ENCODE measurements around the gene ACBD6.

Gene ACBD6

DNA sequence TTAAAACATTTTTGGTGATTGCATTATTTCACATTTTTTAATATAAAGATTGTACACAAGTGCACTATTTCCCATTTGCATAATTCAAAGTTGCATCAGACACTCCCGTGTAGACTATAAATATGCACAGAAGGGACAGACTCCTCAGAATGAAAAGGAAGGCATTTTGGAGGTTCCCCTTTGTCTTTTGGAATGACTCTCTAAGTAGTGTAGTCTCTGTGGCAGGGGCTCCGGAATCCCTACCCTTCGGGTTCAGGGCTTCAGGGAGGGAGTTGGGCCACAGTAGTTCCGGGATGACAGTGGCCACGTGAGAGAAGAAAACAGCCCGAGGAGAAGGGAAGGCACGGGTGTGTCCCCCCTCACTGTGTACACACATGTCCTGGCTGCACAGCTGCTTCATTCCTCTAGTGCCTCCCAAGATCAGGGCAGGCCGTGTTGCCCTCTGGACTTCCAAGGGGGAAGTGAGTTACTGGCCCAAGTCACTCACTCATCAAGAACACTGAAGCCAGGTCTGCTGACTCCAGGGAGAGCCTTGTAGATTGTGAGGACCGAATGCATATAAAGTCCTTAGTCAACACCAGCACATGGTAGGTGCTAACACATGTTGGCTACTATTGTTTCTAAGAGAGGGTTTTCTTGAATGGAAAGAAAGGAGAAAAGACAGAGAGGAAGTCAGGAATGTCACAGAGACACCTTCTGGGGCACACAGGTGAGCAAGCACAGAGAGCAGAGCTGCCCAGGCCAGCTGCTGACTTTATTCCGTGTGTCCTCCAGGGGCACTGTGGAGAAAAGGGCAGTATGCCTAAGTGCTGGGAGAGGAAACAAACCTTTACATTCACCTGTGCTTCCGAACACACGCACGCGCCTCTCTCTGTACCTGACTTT, 232.5 kb downstream of the ACBD6 start:
- Histone ChIP-seq H3K4me3 (ENCODE audit: low read depth, low read length) (no peak overlapping the region), H3K9ac (ENCODE audit: low read depth, low read length) (no peak overlapping the region), H3K9me3 (ENCODE audit: control insufficient read depth, insufficient read depth, low read length) (no peaks in the 10 kb centered on the region), H3K36me3 (ENCODE audit: control insufficient read depth, insufficient read depth, low read length) (peaks cover 18% of the 10 kb centered on the region), H3K4me1 (ENCODE audit: control insufficient read depth, insufficient read depth, low read length) (peaks cover 31% of the 10 kb centered on the region), H3K27me3 (ENCODE audit: control insufficient read depth, insufficient read depth, low read length) (no peaks in the 10 kb centered on the region)

DNA sequence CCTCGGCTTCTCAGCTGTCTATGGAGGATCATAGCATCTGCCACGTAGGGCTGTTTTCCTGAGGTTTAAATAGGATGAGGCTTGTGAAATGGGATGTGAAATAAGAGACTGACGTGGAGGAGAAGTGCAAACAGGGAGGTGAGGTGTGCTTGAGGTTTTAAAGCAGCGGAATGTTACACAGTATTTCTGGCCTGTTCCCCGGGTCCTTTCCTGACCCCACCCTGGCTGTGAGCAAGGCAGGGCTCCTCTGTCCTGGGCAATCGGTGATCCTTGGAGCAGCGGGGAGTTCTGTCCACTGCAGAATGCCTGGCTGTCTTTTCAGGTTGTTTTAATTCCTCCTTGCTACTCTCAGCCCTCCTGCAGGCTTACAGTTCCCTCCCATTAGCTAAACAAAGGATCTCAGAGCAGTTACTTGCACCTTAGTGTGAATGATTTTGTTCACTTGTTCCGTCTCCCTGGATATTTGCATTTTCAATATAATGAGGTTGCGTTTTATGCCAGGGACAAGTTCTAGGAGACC, 233.8 kb downstream of the ACBD6 start:
- Histone ChIP-seq H3K4me1 (ENCODE audit: control insufficient read depth, insufficient read depth, low read length) (peaks cover 31% of the 10 kb centered on the region), H3K9me3 (ENCODE audit: control insufficient read depth, insufficient read depth, low read length) (no peaks in the 10 kb centered on the region), H3K4me3 (ENCODE audit: low read depth, low read length) (no peak overlapping the region), H3K36me3 (ENCODE audit: control insufficient read depth, insufficient read depth, low read length) (peaks cover 7% of the 10 kb centered on the region), H3K9ac (ENCODE audit: low read depth, low read length) (no peak overlapping the region), H3K27me3 (ENCODE audit: control insufficient read depth, insufficient read depth, low read length) (no peaks in the 10 kb centered on the region)

DNA sequence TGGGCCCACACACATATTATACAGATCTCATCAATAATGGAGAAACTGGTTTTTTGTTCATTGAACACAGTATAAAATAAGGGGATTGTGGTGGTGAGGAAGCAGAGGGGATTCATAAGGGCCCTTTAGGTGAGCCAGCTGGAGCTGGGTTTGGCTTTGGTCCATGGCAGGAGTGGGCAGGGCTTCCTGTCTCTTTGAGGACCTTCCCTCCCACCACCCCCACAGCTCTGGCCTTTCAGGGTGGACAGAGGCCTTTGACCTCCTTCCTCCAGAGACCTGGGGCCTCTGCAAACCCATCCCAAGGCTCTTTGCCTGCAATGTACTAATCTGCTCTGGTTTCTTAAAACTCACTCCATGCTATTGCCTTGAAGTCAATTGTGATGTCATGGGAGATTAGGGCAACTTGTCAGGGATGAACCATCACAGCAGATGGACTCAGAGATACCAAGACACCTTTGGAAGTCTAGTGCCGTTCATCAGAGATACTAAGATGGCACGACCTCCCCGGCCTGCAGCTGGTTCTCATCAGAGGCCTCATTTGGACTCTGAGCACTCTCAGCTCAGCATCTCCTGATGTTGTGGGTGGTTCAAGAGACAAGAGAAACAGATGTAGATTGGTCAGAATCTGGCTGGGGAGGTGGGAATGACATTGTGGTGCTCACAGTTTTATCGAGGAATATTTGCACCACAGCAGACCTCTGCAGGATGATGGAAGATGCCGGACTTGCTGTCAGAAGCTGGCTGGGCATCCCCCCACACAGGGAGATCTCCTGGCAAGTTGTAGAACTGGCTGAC, 234.4 kb downstream of the ACBD6 start:
- Histone ChIP-seq H3K4me3 (ENCODE audit: low read depth, low read length) (no peak overlapping the region), H3K36me3 (ENCODE audit: control insufficient read depth, insufficient read depth, low read length) (peaks cover 7% of the 10 kb centered on the region), H3K9me3 (ENCODE audit: control insufficient read depth, insufficient read depth, low read length) (no peaks in the 10 kb centered on the region), H3K27me3 (ENCODE audit: control insufficient read depth, insufficient read depth, low read length) (no peaks in the 10 kb centered on the region), H3K4me1 (ENCODE audit: control insufficient read depth, insufficient read depth, low read length) (peaks cover 31% of the 10 kb centered on the region), H3K9ac (ENCODE audit: low read depth, low read length) (no peak overlapping the region)

DNA sequence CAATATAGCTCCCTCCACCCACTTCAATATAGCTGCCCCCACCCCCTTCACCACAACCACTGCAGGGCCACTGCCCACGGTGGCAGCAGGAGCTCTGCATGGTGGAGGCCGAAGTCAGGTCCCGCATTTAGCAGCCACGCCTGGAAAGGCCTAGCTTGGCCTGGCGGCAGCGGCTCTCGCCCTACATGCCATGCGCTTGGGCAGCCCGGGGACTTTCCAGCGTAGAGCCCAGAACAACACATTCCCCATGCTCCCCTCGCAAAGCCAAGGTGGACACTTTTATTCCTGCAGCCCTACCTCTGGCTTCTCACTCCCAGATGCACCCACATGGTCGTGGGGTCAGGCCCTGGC, 235.2 kb downstream of the ACBD6 start:
- H3K9ac ChIP-seq (ENCODE audit: low read depth, low read length), result no peak overlapping the region
- H3K4me1 ChIP-seq (ENCODE audit: control insufficient read depth, insufficient read depth, low read length), result peaks cover 31% of the 10 kb centered on the region
- H3K27me3 ChIP-seq (ENCODE audit: control insufficient read depth, insufficient read depth, low read length), result no peaks in the 10 kb centered on the region
- H3K4me3 ChIP-seq (ENCODE audit: low read depth, low read length), result no peak overlapping the region
- H3K36me3 ChIP-seq (ENCODE audit: control insufficient read depth, insufficient read depth, low read length), result peaks cover 4% of the 10 kb centered on the region
- no peaks in the 10 kb centered on the region for H3K9me3 ChIP-seq (ENCODE audit: control insufficient read depth, insufficient read depth, low read length)

DNA sequence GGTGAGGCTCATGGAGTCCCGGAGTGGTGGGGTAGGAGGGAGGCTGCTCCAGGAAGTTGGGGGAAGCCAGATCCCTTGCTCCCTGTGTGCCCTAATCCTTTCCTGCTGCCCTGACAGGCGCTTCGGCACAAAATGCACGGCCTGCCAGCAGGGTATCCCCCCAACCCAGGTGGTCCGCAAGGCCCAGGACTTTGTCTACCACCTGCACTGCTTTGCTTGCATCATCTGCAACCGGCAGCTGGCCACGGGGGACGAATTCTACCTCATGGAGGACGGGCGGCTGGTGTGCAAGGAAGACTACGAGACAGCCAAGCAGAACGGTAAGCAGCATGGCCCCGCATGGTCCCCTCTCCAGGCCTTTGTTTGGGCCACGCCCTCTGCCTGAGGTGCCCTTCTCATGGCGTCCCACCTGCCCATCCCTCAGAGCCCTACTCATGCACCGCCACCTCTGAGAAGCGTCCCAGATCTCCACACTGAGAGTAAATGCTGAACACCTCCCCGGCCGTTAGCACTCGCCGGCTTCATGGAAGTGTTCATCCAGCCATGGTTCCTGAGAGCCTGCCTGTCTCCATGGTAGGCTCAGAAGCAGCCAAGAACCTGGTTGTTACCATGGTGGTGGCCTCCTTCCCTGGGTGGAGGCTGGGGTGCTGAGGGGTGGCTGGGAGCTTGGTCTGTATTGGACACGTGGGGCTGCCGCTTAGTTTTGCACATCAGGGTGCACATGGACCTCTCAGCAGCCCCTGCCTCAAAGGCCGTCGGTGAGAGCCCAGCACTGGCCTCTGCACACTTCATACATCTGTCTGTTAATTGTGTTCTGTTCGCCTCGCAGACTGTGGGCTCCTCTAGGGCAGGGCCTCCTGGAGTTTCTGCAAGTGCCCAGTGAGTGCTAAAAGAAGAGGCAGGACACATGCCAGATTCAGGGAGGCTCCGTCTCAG, 235.8 kb downstream of the ACBD6 start:
- Histone ChIP-seq H3K9ac (ENCODE audit: low read depth, low read length) (no peak overlapping the region), H3K27me3 (ENCODE audit: control insufficient read depth, insufficient read depth, low read length) (no peaks in the 10 kb centered on the region), H3K4me1 (ENCODE audit: control insufficient read depth, insufficient read depth, low read length) (peaks cover 27% of the 10 kb centered on the region), H3K36me3 (ENCODE audit: control insufficient read depth, insufficient read depth, low read length) (no peaks in the 10 kb centered on the region), H3K9me3 (ENCODE audit: control insufficient read depth, insufficient read depth, low read length) (no peaks in the 10 kb centered on the region), H3K4me3 (ENCODE audit: low read depth, low read length) (no peak overlapping the region)

DNA sequence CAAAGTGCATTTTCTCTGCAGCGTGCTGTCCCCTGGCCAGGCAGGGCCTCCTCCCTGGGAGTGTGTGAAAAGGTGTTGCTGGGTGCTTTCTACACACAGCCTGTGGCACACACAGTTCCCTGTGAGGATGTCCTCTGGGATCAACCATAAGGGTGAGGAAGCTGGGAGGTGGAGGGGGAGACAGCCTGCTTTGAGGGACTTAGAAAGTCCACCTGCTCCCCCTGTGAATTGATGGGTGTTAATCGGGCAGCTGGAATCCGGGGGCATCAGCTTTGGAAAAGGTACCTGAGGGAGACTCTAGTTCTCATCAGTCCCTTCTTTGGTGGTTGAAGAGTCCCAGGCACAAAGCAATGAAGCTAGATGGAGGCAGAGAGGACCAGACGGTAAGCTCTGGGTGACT, 236.5 kb downstream of the ACBD6 start:
- H3K36me3 ChIP-seq (ENCODE audit: control insufficient read depth, insufficient read depth, low read length), result no peaks in the 10 kb centered on the region
- no peak overlapping the region for H3K9ac ChIP-seq (ENCODE audit: low read depth, low read length)
- peaks cover 22% of the 10 kb centered on the region for H3K4me1 ChIP-seq (ENCODE audit: control insufficient read depth, insufficient read depth, low read length)
- no peaks in the 10 kb centered on the region for H3K27me3 ChIP-seq (ENCODE audit: control insufficient read depth, insufficient read depth, low read length)
- H3K4me3 ChIP-seq (ENCODE audit: low read depth, low read length), result no peak overlapping the region
- H3K9me3 ChIP-seq (ENCODE audit: control insufficient read depth, insufficient read depth, low read length), result no peaks in the 10 kb centered on the region

DNA sequence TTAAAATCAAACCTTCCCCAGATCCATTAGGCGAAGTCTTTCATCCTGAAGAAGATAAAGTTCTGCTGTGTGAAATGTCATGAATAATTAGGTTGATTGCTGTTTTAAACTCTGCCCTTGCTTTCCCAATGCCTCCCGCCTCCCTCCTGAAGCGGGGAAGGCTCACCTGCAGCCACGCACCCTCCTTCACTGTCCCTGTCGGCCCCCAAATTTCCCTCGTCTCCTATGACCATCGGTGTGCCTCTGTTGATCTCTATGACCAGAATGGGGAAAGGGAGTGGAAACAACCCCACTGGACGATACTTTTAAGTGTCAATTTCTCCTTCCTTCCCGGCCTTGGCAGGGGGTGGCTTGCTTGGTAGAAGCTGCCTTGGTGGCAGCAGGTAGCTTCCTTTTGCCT, 237.2 kb downstream of the ACBD6 start:
- H3K36me3 ChIP-seq (ENCODE audit: control insufficient read depth, insufficient read depth, low read length), result no peaks in the 10 kb centered on the region
- H3K4me1 ChIP-seq (ENCODE audit: control insufficient read depth, insufficient read depth, low read length), result peaks cover 21% of the 10 kb centered on the region
- no peaks in the 10 kb centered on the region for H3K27me3 ChIP-seq (ENCODE audit: control insufficient read depth, insufficient read depth, low read length)
- no peak overlapping the region for H3K4me3 ChIP-seq (ENCODE audit: low read depth, low read length)
- no peak overlapping the region for H3K9ac ChIP-seq (ENCODE audit: low read depth, low read length)
- no peaks in the 10 kb centered on the region for H3K9me3 ChIP-seq (ENCODE audit: control insufficient read depth, insufficient read depth, low read length)

DNA sequence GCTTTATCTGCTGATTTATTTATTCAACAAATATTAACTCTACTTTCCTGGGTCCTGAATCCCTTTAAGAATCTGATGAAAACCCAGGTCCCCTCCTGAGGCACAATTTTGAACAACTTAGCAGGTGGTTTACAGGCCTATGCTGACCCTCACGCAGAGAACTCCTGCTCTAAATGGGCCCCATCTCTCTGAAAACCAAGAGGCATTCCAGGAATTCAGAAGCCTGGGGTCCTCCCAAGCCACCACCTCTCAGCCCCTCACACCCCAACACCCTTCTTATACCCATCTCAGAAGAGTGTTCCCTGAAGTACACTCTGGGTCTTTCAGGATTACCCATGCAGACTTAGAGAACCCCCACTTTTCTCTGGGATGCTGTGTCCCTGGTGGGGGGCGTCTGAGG, 237.8 kb downstream of the ACBD6 start:
- H3K36me3 ChIP-seq (ENCODE audit: control insufficient read depth, insufficient read depth, low read length), result no peaks in the 10 kb centered on the region
- no peak overlapping the region for H3K4me3 ChIP-seq (ENCODE audit: low read depth, low read length)
- H3K4me1 ChIP-seq (ENCODE audit: control insufficient read depth, insufficient read depth, low read length), result peaks cover 17% of the 10 kb centered on the region
- H3K9ac ChIP-seq (ENCODE audit: low read depth, low read length), result no peak overlapping the region
- H3K27me3 ChIP-seq (ENCODE audit: control insufficient read depth, insufficient read depth, low read length), result no peaks in the 10 kb centered on the region
- H3K9me3 ChIP-seq (ENCODE audit: control insufficient read depth, insufficient read depth, low read length), result no peaks in the 10 kb centered on the region

DNA sequence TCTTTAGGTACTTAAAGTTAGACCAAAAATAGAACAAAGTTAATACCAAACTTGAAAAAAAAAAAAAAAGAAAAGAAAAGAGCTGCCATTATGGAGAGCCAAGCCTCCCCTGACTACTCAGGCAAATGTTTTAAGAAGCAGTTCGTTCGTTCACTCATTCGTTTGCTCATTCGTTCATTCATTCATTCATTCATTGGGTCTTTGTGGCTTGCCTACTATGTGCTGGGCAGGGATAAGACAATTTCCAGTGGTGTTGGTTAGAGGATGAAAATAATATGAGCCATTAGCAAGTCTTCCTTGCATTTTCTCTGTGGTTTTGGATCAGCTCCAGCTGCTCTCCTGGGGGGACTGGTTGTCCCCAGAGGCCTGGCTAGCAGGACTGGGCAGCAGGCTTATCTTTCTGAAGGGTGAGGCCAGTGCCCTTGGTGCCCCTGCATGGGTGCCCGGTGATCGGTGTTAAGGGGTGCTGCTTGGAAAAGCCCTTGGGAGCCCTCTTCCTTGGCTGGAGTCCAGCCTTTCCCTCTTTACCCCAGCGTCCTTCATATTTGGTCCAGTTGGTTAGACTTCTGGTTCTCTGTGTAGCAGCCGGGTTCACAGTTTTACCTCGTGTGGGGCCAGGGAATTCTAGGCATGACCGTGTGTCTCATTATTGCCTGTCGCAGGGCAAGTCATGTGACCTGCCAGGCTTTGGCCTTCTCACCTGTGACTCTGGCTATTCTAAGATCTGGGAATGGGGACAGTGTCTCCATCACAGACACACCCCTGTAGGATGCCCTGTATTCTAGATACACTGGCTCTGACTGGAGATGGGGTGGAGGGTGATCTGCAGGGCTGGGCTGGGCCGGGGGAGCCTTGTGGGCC, 239.5 kb downstream of the ACBD6 start:
- Histone ChIP-seq H3K4me3 (ENCODE audit: low read depth, low read length) (no peak overlapping the region), H3K4me1 (ENCODE audit: control insufficient read depth, insufficient read depth, low read length) (no peaks in the 10 kb centered on the region), H3K9me3 (ENCODE audit: control insufficient read depth, insufficient read depth, low read length) (no peaks in the 10 kb centered on the region), H3K9ac (ENCODE audit: low read depth, low read length) (no peak overlapping the region), H3K27me3 (ENCODE audit: control insufficient read depth, insufficient read depth, low read length) (no peaks in the 10 kb centered on the region), H3K36me3 (ENCODE audit: control insufficient read depth, insufficient read depth, low read length) (no peaks in the 10 kb centered on the region)

DNA sequence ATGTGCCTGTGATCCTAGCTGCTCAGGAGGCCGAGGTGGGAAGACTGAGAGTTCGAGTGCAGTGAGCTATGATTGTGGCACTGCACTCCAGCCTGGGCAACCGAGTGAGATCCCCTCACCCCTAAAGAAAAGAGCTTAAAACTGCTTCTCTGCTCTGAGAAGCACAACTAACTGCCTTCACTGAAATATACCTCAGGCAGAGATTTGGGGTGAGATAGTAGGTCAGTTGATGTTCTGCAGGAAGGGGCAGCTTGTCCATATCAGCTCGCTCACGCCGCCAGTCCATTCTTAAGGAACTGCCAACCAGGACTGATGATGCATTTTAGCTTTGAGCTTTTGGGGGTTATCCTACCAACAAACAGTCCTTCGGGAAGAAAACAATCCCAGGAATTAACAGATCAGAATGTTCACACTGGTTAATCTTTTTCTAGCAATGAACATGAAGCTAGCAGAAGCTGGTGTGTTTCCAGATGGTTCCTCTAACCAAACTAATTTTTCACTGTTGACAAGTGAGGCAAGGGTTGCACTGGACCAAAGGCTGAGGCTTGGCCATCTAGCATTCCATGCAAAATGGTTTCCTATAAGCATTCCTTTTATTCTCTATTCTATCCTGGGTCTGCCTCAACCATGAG, 240.7 kb downstream of the ACBD6 start:
- H3K9ac ChIP-seq (ENCODE audit: low read depth, low read length), result no peak overlapping the region
- H3K27me3 ChIP-seq (ENCODE audit: control insufficient read depth, insufficient read depth, low read length), result no peaks in the 10 kb centered on the region
- H3K36me3 ChIP-seq (ENCODE audit: control insufficient read depth, insufficient read depth, low read length), result no peaks in the 10 kb centered on the region
- H3K9me3 ChIP-seq (ENCODE audit: control insufficient read depth, insufficient read depth, low read length), result no peaks in the 10 kb centered on the region
- no peak overlapping the region for H3K4me3 ChIP-seq (ENCODE audit: low read depth, low read length)
- H3K4me1 ChIP-seq (ENCODE audit: control insufficient read depth, insufficient read depth, low read length), result no peaks in the 10 kb centered on the region
